Neural crest cell (in vitro differentiated cells): Measurements from ENCODE around the gene KLHL22. TPM values are rescaled to one million over a fixed set of nuclear protein-coding genes. Genes with fewer than 3 reads are reported as not detected.

Source experiments
- DNase-seq: peaks from one replicate; pipeline ENCODE4 v3.0.0; 2021; ENCODE audit warnings: low read depth, mixed read lengths, low spot score
- H3K27ac Mint-ChIP-seq: one replicate; pipeline ENCODE4 v1.8.0; 2021; ENCODE audit warnings: mild to moderate bottlenecking, mixed read lengths; ENCODE audit not compliant: unreplicated experiment
- H3K27me3 Mint-ChIP-seq: 2 replicates; pipeline ENCODE4 v1.8.0; 2021; ENCODE audit warnings: low read depth, mild to moderate bottlenecking, mixed read lengths
- H3K36me3 Mint-ChIP-seq: 2 replicates; pipeline ENCODE4 v1.8.0; 2021; ENCODE audit warnings: low read depth, mild to moderate bottlenecking, mixed read lengths
- H3K4me1 Mint-ChIP-seq: 2 replicates; pipeline ENCODE4 v1.8.0; 2021; ENCODE audit warnings: mixed read lengths
- H3K4me3 Mint-ChIP-seq: one replicate; pipeline ENCODE4 v1.8.0; 2021; ENCODE audit warnings: mild to moderate bottlenecking, mixed read lengths
- H3K9me3 Mint-ChIP-seq: 2 replicates; pipeline ENCODE4 v1.8.0; 2021; ENCODE audit warnings: mixed read lengths
- total RNA-seq: library from RNA; stranded (reverse); gene quantifications from 2 replicates; pipeline ENCODE4 v1.2.1, GENCODE V29; 2021
- TF ChIP-seq, protein P1 (sequence below): fragments of 200-600 bp; sonication (generic); conservative IDR thresholded peaks from 2 replicates; pipeline ENCODE4 v1.5.0; 2021; ENCODE audit warnings: antibody characterized with exemption, mild to moderate bottlenecking

Gene KLHL22
- total RNA-seq, 1 donor from 2014 or later = 48.9 TPM

DNA sequence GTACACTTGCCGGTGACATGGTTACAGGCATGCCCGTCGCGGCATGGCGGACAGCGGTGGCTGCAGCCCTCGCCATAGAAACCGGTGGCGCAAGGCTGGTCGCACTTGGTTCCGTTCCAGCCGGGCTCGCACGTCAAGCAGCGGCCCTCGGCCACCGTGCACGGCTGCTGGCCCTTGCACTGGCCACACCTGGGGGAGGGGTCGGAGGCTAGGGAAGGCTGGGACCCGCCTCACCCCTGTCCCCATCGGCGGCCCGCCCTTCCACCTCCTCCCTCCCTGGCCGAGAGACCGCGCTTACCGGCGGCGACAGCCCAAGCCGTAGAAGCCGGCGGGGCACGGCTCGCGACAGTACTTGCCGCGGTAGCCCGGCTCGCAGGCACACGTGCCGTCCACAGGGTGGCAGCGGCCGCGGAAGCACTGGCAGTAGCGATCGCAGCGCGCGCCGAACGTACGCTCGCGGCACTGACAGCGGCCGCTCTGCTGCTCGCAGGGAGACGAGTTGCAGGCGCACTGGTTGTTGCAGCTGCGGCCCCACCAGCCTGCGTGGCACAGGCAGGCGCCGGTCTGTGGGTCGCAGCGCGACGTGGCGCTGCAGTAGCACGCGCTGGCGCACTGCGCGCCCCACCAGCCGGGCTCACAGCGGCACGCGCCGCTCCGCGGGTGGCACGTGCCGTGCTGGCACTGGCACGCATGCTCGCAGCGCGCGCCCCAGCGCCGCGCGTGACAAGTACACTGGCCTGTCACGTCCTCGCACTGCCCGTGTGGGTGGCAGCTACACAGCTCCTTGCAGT lies 64.7 kb downstream of the KLHL22 start:
- Mint-ChIP-seq H3K27ac (no peak overlapping the region), H3K9me3 (no peaks in the 10 kb centered on the region), H3K4me3 (no peak overlapping the region), H3K27me3 (peaks cover 52% of the 10 kb centered on the region), H3K36me3 (peaks cover 10% of the 10 kb centered on the region), H3K4me1 (peaks cover 20% of the 10 kb centered on the region)
- peak; percentile 56 for DNase-seq
- TF ChIP-seq, protein P1, sequence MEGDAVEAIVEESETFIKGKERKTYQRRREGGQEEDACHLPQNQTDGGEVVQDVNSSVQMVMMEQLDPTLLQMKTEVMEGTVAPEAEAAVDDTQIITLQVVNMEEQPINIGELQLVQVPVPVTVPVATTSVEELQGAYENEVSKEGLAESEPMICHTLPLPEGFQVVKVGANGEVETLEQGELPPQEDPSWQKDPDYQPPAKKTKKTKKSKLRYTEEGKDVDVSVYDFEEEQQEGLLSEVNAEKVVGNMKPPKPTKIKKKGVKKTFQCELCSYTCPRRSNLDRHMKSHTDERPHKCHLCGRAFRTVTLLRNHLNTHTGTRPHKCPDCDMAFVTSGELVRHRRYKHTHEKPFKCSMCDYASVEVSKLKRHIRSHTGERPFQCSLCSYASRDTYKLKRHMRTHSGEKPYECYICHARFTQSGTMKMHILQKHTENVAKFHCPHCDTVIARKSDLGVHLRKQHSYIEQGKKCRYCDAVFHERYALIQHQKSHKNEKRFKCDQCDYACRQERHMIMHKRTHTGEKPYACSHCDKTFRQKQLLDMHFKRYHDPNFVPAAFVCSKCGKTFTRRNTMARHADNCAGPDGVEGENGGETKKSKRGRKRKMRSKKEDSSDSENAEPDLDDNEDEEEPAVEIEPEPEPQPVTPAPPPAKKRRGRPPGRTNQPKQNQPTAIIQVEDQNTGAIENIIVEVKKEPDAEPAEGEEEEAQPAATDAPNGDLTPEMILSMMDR = peak; percentile 66

DNA sequence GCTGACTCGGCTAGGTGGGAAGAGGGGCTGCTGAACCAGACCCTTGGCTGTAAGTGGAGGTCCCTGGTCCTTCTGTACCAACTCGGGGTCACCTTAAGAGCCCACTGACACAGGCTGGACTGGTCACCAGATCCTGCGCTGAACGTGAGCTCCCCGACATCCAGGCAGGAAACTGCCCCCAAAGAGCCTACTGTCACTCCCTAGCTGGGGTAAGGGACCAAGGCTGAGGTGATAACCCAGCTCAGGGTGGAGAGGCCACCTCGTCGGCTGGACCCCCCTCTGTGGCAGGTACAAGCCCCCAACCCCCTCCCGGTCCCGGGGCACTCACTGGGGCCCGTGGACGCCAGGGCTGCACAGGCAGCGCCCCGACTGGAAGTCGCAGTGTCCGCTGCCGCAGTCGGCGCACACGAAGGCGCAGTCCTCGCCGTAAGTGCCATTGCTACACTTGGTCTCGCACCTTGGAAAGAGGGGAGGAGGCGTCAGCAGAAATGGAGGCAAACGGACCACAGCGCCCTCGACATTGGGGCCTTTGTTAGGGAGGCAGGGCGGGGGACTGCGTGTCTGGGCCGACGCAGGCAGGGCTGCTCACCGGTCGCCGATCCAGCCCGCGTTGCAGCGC lies 65.4 kb downstream of the KLHL22 start:
- Mint-ChIP-seq H3K9me3 (no peaks in the 10 kb centered on the region), H3K4me3 (no peak overlapping the region), H3K36me3 (peaks cover 10% of the 10 kb centered on the region), H3K27ac (no peak overlapping the region), H3K27me3 (peaks cover 45% of the 10 kb centered on the region), H3K4me1 (peaks cover 13% of the 10 kb centered on the region)
- TF ChIP-seq, protein P1 = no peak
- DNase-seq = no peak

DNA sequence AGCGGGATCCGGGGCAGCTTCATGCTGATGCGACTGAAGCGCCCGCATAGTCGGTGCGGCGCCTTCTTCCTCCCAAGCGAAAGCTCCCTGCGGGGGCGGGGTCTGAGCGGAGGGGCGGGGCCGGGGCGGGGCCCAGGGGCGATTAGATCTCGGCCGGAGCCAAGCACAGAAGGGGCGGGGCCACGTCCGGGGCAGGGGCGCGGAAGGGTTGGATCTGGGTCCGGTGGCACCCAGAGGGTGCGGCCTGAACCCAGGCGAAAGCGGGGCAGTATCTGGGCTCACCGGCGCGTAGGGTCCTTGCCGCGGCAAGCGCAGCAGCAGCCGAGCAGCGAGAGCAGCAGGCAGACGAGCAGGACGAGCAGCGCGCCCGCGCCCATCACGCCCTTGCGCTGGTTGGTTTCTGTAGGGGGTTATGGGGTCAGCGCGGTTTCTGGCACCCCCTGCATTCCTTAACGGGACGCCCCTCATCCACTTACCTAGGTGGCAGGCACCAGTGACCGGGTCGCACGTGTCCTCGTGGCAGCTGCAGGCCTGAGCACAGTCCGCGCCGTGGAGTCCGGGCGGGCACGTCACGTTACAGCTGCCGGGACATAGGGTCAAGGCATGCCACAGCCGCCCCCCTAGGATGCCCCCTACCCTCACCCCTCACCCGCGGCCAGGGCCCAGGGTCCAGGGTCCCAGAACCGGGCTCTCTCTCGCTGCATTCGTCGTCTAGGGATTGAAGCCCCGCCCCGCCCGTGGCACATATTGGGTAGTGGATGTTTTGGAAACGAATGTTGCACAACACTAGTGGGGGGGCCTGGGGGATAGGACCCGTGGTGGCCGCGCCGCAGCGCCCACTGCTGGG lies 66.1 kb downstream of the KLHL22 start:
- Mint-ChIP-seq H3K27me3 (peaks cover 38% of the 10 kb centered on the region), H3K4me3 (no peak overlapping the region), H3K9me3 (no peaks in the 10 kb centered on the region), H3K36me3 (peaks cover 10% of the 10 kb centered on the region), H3K27ac (no peak overlapping the region), H3K4me1 (peaks cover 6% of the 10 kb centered on the region)
- no peak for DNase-seq
- TF ChIP-seq, protein P1 = no peak

DNA sequence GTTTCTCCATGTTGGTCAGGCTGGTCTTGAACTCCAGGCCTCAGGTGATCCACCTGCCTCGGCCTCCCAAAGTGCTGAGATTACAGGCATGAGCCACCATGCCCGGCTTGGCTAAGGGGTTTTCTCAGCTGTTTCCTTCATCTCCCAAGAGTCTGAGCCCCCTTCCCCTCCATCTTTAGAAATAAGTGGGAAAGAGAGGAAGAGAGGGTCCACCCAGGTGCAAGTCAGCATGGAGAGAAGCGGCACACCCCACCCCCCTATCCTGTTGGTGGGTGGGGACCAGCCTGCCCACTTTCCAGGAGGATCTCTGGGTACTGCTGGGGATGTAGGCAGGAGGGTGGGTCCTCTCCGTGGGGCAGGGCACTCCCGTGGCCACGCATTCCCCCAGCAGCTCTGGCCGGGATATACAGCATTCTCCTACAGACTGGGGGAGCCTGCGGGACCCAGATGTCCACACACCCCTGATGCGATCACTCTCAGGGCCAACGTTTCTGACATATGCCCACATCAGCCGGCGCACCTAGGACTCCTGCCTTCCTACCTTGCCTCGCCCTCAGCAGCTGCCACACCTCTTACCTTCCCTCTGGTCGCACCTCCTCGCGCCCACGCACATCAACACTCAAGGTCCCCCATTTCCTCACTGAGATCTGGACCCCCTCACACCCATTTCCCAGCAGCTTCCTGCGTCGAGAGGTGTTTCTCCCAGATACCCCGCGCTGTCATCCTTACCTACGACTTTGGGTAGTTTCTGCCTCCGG lies 66.9 kb downstream of the KLHL22 start:
- TF ChIP-seq, protein P1 = no peak
- no peak for DNase-seq
- no peak overlapping the region for H3K27ac Mint-ChIP-seq
- H3K4me3 Mint-ChIP-seq = no peak overlapping the region
- H3K9me3 Mint-ChIP-seq = no peaks in the 10 kb centered on the region
- H3K27me3 Mint-ChIP-seq = peaks cover 32% of the 10 kb centered on the region
- H3K36me3 Mint-ChIP-seq = peaks cover 10% of the 10 kb centered on the region
- H3K4me1 Mint-ChIP-seq = peaks cover 11% of the 10 kb centered on the region

DNA sequence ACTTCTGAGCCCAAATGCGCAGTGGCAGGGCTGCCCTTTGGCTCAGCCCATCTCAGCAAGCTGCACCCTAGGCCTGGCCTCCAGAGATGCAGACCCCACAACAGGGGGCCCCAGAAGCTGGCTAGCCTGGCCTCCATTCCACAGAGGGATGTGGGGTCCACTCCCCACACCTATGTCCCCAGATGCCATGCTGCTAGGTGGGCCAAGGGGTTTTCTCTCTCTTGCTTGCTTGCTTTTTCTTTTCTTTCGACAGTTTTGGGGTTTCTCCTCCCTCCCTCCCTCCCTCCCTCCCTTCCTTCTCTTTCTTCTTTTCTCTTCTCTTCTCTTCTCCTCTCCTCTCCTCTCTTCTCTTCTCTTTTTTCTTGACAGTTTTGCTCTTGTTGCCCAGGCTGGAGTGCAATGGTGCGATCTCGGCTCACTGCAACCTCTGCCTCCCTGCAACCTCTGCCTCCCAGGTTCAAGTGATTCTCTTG lies 67.6 kb downstream of the KLHL22 start:
- peaks cover 10% of the 10 kb centered on the region for H3K36me3 Mint-ChIP-seq

More for the DNA sequence above, 67.6 kb downstream of the KLHL22 start:
- H3K27ac Mint-ChIP-seq = no peak overlapping the region
- H3K4me3 Mint-ChIP-seq = no peak overlapping the region
- TF ChIP-seq, protein P1 = no peak
- H3K27me3 Mint-ChIP-seq = peaks cover 29% of the 10 kb centered on the region
- H3K4me1 Mint-ChIP-seq = peaks cover 13% of the 10 kb centered on the region
- DNase-seq = no peak
- no peaks in the 10 kb centered on the region for H3K9me3 Mint-ChIP-seq
